Ureter (tissue), 1 donor: Measurements from ENCODE around the gene TERB2. TPM values are rescaled to one million over a fixed set of nuclear protein-coding genes. Genes with fewer than 3 reads are reported as not detected.
"Not testable (repeated sequence)": the region's sequence is repeated elsewhere in the genome, so short reads cannot be mapped to it uniquely, and the experiment has no call there.

ENCODE experiments used
- DNase-seq: peaks from one replicate; pipeline ENCODE4 v3.0.0-alpha.2; 2020; ENCODE audit warnings: low spot score
- total RNA-seq: library from RNA; stranded (reverse); gene quantifications from one replicate; pipeline ENCODE4 v1.2.4, GENCODE V29; 2023
- donor health status: DM: yes; HTN: yes; CAD: no.

The TERB2 gene
- total RNA-seq, 1 donor from 2014 or later: not detected

DNA sequence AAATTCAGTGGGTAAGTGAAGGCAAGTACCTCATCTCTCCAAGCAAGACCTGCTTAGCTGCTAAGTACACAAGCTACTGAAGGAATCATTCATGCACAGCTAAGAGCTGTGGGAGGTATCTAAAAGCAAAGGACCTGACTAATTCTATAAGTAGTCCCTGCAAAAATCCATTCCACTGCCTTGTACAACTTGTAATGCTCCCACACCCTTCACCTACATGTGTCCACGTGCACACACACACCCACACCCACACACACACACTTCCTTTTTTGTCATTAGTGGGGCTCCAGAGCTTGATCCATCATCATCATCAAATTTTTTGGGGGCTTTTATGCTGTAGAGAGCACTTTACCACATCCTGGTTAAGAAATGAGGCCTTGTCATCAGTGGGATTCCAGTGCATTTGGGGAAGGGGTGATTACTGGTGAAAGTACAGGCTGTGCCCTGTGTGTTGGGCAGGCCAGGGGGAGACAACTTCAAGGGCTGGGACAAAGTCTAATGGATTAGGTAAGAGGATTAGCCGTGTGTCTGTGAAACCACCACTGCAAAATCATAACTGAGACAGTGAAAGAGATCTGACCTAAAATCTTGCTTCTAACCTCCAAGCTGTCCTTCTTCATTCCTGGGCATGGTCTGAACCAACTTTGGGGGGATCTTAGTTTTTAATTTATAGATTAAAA lies 47.4 kb downstream of the TERB2 start:
- not testable (repeated sequence) for DNase-seq

DNA sequence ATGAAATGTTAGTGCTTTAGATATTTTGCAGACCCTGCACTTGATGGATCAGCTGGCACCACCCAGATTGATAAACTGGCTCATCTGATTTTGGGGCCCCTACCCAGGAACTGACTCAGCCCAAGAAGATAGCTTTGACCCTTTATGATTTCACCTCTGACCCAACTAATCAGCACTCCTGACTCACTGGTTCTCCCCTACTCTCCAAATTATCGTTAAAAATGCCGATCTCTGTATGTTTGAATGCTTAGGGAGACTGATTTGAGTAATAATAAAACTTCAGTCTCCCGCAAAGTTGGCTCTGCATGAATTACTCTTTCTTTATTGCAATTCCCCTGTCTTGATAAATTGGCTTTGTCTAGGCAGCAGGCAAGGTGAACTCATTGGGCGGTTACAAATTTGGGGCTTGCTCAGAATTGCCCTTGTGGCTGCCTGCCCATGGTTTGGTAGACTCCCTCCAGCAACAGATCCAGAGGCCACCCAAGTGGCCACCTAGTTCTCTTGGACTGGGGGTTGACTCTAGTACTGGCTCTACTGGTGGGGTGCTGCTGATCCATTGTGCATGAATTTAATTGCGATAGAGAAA lies 48.2 kb downstream of the TERB2 start:
- DNase-seq: not testable (repeated sequence)

DNA sequence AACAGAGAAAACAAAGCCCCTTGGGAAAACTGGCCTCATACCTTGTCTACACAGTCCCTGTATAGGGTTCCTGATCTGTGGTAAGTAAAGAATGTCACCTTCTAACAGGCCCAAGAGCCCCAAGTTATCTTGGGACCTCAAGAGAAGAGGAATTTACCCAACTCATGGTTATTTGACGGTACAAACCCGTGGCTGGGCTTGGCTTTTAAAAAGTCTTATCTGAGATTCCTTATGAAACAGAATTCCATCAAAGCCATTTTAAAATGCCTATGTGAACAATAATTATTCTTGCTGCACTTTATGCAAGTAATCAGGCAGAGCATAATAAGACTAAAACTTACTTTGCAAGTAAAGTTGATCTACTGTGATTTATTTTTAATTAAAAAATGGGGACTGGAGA lies 52.6 kb downstream of the TERB2 start:
- no peak for DNase-seq

DNA sequence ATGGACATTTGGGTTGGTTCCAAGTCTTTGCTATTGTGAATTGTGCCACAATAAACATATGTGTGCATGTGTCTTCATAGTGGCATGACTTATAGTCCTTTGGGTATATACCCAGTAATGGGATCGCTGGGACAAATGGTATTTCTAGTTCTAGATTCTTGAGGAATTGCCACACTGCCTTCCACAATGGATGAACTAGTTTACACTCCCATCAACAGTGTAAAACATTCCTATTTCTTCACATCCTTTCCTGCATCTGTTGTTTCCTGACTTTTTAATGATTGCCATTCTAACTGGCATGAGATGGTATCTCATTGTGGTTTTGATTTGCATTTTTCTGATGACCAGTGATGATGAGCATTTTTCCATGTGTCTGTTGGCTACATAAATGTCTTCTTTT lies 58.6 kb downstream of the TERB2 start:
- DNase-seq: not testable (repeated sequence)

DNA sequence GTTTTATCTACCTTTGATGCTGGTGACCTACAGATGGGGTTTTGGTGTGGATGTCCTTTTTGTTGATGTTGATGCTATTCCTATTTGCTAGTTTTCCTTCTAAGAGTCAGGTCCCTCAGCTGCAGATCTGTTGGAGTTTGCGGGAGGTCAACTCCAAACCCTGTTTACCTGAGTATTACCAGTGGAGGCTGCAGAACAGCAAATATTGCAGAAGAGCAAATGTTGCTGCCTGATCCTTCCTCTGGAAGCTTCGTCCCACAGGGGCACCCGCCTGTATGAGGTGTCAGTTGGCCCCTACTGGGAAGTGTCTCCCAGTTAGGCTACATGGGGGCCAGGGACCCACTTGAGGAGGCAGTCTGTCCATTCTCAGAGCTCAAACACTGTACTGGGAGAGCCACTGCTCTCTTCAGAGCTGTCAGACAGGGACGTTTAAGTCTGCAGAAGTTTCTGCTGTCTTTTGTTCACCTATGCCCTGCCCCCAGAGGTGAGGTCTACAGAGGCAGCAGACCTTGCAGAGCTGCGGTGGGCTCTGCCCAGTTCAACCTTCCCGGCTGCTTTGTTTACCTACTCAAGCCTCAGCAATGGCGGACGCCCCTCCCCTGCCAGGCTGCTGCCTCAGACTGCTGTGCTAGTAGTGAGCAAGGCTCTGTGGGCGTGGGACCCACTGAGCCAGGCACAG lies 63.9 kb downstream of the TERB2 start:
- DNase-seq: not testable (repeated sequence)

DNA sequence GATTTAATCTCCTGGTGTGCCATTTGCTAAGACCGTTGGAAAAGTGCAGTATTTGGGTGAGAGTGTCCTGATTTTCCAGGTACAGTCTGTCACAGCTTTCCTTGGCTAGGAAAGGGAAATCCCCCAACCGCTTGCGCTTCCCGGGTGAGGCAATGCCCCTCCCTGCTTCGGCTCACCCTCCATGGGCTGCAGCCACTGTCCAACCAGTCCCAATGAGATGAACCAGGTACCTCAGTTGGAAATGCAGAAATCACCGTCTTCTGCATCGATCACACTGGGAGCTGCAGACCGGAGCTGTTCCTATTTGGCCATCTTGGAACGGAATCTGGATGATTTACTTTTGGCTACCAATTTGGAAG lies 64.4 kb downstream of the TERB2 start:
- not testable (repeated sequence) for DNase-seq

DNA sequence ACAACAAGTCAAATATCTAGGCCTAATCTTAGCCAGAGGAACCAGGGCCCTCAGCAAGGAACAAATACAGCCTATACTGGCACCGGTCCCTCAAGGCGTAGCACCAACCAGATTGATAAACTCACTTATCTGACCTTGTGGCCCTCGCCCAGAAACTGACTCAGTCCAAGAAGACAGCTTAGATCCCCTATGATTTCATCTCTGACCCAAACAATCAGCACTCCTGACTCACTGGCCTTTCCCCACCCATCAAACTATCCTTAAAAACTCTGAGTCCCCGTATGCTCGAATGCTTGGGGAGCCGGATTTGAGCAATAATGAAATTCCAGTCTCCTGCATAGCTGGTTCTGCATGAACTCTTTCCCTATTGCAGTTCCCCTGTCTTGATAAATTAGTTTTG lies 64.9 kb downstream of the TERB2 start:
- DNase-seq: no peak

DNA sequence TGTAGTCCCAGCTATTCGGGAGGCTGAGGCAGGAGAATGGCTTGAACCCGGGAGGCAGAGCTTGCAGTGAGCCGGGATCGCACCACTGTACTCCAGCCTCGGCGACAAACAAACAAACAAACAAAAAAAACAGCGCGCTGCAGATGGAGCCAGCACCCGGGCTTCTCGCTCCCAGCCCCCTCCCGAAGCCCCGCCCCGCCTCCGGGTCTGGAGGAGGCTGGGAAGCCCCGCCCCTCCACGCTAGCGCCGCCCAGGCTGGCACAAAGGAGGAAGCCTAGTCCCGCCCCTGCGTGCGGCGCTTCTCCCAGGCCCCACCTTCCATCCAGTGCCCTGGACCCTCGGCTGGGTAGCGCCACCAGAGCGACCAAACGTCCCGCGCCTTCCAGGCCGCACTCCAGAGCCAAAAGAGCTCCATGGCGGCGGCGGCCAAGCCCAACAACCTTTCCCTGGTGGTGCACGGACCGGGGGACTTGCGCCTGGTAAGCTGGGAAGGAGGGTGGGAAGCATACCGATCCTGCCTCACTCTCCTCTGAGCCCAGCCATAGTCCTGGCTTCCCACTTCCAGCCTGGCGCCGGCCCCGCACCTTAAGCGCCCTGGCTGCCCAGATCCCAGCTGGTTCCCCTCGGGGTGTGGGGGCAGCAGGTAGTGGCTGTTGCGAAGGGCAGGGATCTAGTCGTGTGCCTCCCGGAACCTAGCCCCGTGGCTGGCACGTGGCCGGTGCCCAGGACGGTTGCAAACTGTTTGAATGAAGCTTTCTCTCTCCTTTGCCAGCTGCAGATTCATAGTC lies 66.6 kb downstream of the TERB2 start, which contains the start of gene SORD:
Gene SORD, plus strand, starts transcription at position 325 of the 788 bp plus-strand sequence. Its CDS starts 89 bp downstream, at position 414.
- DNase-seq: peak; percentile 93

DNA sequence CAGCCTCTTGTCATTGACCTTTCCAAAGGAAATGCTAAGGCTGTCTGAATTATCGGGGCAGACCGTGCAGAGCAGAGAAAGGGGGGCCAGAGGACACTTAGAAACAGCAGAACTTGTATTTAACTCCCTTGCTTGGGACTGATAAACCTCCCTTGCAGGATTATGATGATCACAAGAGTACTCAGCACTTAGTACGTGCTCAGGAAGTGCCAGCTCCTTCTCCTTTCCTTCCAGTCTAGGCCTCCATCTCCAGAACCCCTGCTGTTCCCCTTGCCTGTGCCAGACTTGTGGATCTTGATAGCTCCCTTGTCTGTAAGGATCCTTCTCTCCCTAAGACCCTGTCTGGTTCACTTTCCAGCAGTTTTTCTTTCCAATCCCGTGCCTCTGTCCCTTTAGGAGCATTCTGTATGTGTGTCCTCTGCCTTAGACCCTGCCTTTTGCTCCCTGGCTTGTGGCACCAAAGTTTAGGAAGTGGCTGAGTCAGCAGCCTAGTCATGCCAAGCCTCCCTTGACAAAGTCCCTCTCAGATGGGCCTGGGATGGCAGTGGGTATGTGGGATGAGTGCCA lies 67.3 kb downstream of the TERB2 start:
- no peak for DNase-seq

DNA sequence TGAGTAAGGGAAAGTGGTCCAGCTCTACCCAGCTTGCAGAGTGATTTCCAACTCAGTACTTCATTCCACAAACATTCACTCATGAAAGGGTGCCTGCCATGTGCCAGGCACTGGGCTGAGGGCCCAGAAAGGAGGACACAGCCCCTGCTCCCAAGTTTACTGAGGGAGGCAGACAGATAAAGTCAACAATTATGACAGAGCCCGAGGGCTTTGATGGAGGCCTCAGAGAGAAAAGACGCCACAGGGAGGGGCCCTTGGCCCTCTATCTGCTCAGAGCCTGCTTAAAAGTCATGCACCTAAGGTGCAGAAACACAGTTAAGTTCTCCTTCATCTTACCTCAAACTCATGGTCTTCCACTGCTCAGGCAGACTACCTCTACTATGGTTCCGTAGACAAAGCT lies 68.2 kb downstream of the TERB2 start:
- DNase-seq: not testable (repeated sequence)

DNA sequence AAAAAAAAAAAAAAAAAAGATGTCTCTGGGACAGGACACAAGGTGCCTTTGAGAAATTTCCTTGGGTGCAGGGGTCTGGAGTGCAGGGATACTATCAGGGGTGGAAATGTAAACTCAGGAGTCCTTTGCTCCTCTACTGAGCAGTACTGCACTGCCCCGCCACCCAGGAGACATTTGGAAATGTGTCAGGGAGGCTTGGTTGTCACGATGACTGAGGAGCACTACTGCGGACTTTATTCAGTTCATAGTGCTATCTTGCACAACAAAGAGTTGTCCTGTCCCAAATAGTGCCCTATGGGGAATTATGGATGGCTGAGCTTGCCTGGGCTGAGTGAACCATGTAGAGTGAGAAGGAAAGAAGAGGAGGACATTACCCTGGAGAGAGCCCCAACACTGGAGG lies 69.1 kb downstream of the TERB2 start:
- DNase-seq: not testable (repeated sequence)

DNA sequence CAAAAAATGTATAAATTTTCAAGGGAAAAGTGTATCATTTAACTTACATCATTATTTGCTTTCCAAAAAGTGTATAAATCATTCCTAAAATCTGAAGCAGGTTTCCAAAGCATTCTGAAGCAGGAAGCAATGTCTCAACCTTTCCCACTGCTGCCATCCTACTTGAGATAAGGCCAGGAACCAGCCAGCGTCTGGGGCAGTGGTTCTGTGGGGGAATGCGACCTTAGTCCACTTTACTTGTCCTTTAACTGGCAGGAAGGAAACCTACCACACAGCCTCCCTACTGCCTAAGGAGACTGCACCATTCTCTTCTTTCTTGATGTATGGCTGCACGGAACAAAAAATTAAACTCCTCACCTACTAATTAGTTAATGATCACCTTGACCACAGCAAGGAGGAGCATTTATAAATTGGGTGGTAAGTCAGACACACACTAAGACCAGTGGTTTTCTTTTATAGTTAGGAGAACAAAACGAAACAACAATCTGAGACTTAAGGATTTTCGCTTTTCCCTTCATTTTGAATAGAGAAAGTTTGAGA lies 70.2 kb downstream of the TERB2 start:
- DNase-seq: no peak

DNA sequence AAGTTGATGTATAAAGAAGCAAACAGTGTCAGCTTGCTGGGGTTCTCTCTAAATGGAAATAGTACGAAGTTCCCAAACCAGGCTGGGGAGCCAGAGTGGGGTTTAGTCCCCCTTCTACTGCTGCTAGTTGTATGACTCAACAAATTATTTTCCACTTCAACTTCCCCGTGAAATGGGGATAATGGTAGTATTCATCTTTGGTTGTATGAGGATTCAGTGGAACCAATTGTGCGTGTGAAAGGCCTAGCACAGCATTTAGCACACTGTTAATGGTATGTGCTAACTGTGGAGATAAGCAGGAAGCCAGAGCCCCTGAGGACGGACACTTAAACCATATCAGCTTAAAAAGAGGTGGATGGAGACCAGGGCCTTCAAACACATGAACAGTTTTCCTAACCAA lies 70.7 kb downstream of the TERB2 start:
- DNase-seq: no peak

Other genes starting within 250 kb of the TERB2 start
- 4.0 TPM for gene PATL2, start 245.4 kb upstream of the TERB2 start, total RNA-seq
- gene B2M, start 245.2 kb upstream of the TERB2 start, total RNA-seq: 1,566 TPM
- 25.7 TPM for gene TRIM69, start 220.2 kb upstream of the TERB2 start, total RNA-seq
- 43.1 TPM for gene SORD, start 66.5 kb downstream of the TERB2 start, total RNA-seq
- 92.1 TPM for gene DUOX2, start 157.5 kb downstream of the TERB2 start, total RNA-seq
- gene DUOXA2, start 157.6 kb downstream of the TERB2 start, total RNA-seq: 3.9 TPM
- 87.3 TPM for gene DUOXA1, start 173.2 kb downstream of the TERB2 start, total RNA-seq
- gene DUOX1, start 173.3 kb downstream of the TERB2 start, total RNA-seq: 85.5 TPM
- gene SHF, start 231.3 kb downstream of the TERB2 start, total RNA-seq: 7.9 TPM